K562 (cell line): Measurements from ENCODE around the gene STOX1. TPM values are rescaled to one million over a fixed set of nuclear protein-coding genes. Genes with fewer than 3 reads are reported as not detected.

ENCODE experiments used
- ATAC-seq: fragments of 200-7000 bp; cut with Tn5 transposase; 3 replicates; pipeline ENCODE4 v1.9.1; 2020; ENCODE audit warnings: moderate library complexity
- BruUV-seq: library from RNA; stranded (reverse); fragments of 400-500 nt; replicated peaks from 2 replicates; lab custom pipeline; 2021; lab: Mats Ljungman, UMichigan
- CTCF ChIA-PET: fragments of 300-600 bp; formaldehyde crosslinking; extraction: SDS; loops from one replicate; lab custom pipeline; 2021; ENCODE audit warnings: low intra/inter-chr PET ratio; lab: Yijun Ruan, JAX
- POLR2A ChIA-PET: fragments of 300-600, 350-650 bp; sonication (Branson Sonifier 250); formaldehyde crosslinking; extraction: SDS; loops from one replicate; lab custom pipeline; 2021; ENCODE audit warnings: antibody characterized with exemption, inconsistent platforms; lab: Yijun Ruan, JAX
- DNase-seq, 4 experiments: peaks; one replicate each; pipeline versions ENCODE4 v3.0.0 to v3.0.0-alpha.2; 2011 to 2018; ENCODE audit warnings: low spot score in 3 of 4, mixed read lengths in 3 of 4; ENCODE audit errors: extremely low read depth in 1 of 4
- FAIRE-seq: peaks from 2 replicates; lab custom pipeline; 2011; peaks lifted over from hg19 to GRCh38; lab: Jason Lieb, UNC
- H2AFZ ChIP-seq: 2 replicates; pipeline ENCODE4 v1.6.0; 2011; ENCODE audit warnings: low read depth, low read length, control low read depth, inconsistent platforms
- H3K27ac ChIP-seq: fragments of 200-600 bp; 3 replicates; pipeline ENCODE4 v1.8.0; 2011; ENCODE audit warnings: low read depth, mild to moderate bottlenecking, control low read depth, inconsistent platforms, low read length, moderate library complexity, mixed read lengths; ENCODE audit errors: extremely low read depth
- H3K27me3 ChIP-seq, 2 experiments: fragments of 300-600 bp in 1 of 2; 2 replicates in 1 of 2; 3 replicates in 1 of 2; pipeline versions ENCODE4 v1.6.0 to v1.8.0; 2011; ENCODE audit warnings: inconsistent platforms in 2 of 2, low read length in 2 of 2, mild to moderate bottlenecking in 1 of 2, mixed read lengths in 1 of 2, moderate library complexity in 1 of 2; ENCODE audit not compliant: control insufficient read depth in 2 of 2, insufficient read depth in 2 of 2
- H3K36me3 ChIP-seq: fragments of 300-600 bp; 3 replicates; pipeline ENCODE4 v1.8.0; 2011; ENCODE audit warnings: mild to moderate bottlenecking, low read length, inconsistent platforms; ENCODE audit not compliant: control insufficient read depth, insufficient read depth
- H3K4me1 ChIP-seq, 2 experiments: fragments of 200-600 bp in 1 of 2; replicated peaks in 1 of 2; 2 replicates in 1 of 2; 3 replicates in 1 of 2; pipeline versions ENCODE4 v1.5.1 to v1.8.0; 2011; ENCODE audit warnings: inconsistent platforms in 2 of 2, low read length in 2 of 2, mild to moderate bottlenecking in 1 of 2, mixed read lengths in 1 of 2, moderate library complexity in 1 of 2; ENCODE audit not compliant: control insufficient read depth in 2 of 2, insufficient read depth in 2 of 2
- H3K4me2 ChIP-seq: 2 replicates; pipeline ENCODE4 v1.6.1; 2011; ENCODE audit warnings: low read length, control low read depth, inconsistent platforms, mixed read lengths; ENCODE audit not compliant: insufficient read depth
- H3K4me3 ChIP-seq: fragments of 200-600 bp; sonication (generic), shearing (Covaris generic); 2 replicates; pipeline ENCODE4 v1.5.1; 2016; ENCODE audit warnings: control low read depth, inconsistent platforms
- H3K79me2 ChIP-seq: fragments of 200-600 bp; 3 replicates; pipeline ENCODE4 v1.8.0; 2011; ENCODE audit warnings: low read length, inconsistent platforms; ENCODE audit not compliant: control insufficient read depth, insufficient read depth
- H3K9ac ChIP-seq, 2 experiments: 2 replicates each; pipeline versions ENCODE4 v1.6.0 to v1.6.1; 2011; ENCODE audit warnings: low read depth in 2 of 2, low read length in 2 of 2, control low read depth in 1 of 2, inconsistent platforms in 1 of 2, mild to moderate bottlenecking in 1 of 2, mixed read lengths in 1 of 2; ENCODE audit not compliant: insufficient read depth in 1 of 2
- H3K9me1 ChIP-seq: one replicate; pipeline ENCODE4 v1.6.0; 2011; ENCODE audit warnings: inconsistent platforms, mild to moderate bottlenecking, low read length, moderate library complexity; ENCODE audit not compliant: control insufficient read depth, insufficient read depth
- H3K9me3 ChIP-seq: replicated peaks from 2 replicates; pipeline ENCODE4 v1.5.1; 2011; ENCODE audit warnings: low read depth, low read length, inconsistent platforms; ENCODE audit not compliant: control insufficient read depth, insufficient read depth
- H4K20me1 ChIP-seq: replicated peaks from 2 replicates; pipeline ENCODE4 v1.6.1; 2011; ENCODE audit warnings: low read length, inconsistent platforms, mixed read lengths; ENCODE audit not compliant: control insufficient read depth, insufficient read depth
- FOXA1 ChIP-seq: fragments of 450-650 bp; IDR thresholded peaks from 2 replicates; pipeline ENCODE4 v1.6.1; 2016; ENCODE audit warnings: mild to moderate bottlenecking, borderline replicate concordance
- FOXJ3 ChIP-seq: sonication (generic); formaldehyde crosslinking; IDR thresholded peaks from 2 replicates; pipeline ENCODE4 v1.4.0; 2020; ENCODE audit warnings: mild to moderate bottlenecking, missing genetic modification reagents
- GATAD2B ChIP-seq: fragments of 450-650 bp; IDR thresholded peaks from 2 replicates; pipeline ENCODE4 v1.6.1; 2017; ENCODE audit warnings: mild to moderate bottlenecking, borderline replicate concordance
- HDAC3 ChIP-seq: fragments of 450-650 bp; IDR thresholded peaks from 2 replicates; pipeline ENCODE4 v1.6.1; 2018; ENCODE audit warnings: borderline replicate concordance, mild to moderate bottlenecking, moderate library complexity; ENCODE audit not compliant: partially characterized antibody
- KLF13 ChIP-seq: fragments of 450-650 bp; IDR thresholded peaks from 2 replicates; pipeline ENCODE4 v1.6.1; 2016; ENCODE audit warnings: missing genetic modification characterization, low read depth, mild to moderate bottlenecking, missing compliant biosample characterization, moderate library complexity, borderline replicate concordance
- NFRKB ChIP-seq: fragments of 450-650 bp; IDR thresholded peaks from 2 replicates; pipeline ENCODE4 v1.6.1; 2016; ENCODE audit warnings: low read depth
- POU5F1 ChIP-seq: fragments of 150-350 bp; IDR thresholded peaks from 2 replicates; pipeline ENCODE4 v1.6.1; 2014; ENCODE audit warnings: borderline replicate concordance, low read length, low read depth, mild to moderate bottlenecking; ENCODE audit not compliant: partially characterized antibody
- RBM22 ChIP-seq: fragments of 200-400 bp; formaldehyde crosslinking; IDR thresholded peaks from 2 replicates; pipeline ENCODE4 v1.6.1; 2018; ENCODE audit warnings: low read length, low read depth; ENCODE audit not compliant: poor library complexity, severe bottlenecking
- SMARCA5 ChIP-seq: fragments of 450-650 bp; IDR thresholded peaks from 2 replicates; pipeline ENCODE4 v1.6.1; 2016
- TAF7 ChIP-seq: fragments of 450-650 bp; IDR thresholded peaks from 2 replicates; pipeline ENCODE4 v1.6.1; 2016; ENCODE audit warnings: missing genetic modification characterization, missing compliant biosample characterization
- TRIM24 ChIP-seq, 2 experiments: fragments of 450-650 bp; IDR thresholded peaks; 2 replicates each; pipeline ENCODE4 v1.6.1; 2016
- ZNF217 ChIP-seq: sonication (generic); formaldehyde crosslinking; IDR thresholded peaks from 2 replicates; pipeline ENCODE4 v1.8.0; 2022; ENCODE audit warnings: mild to moderate bottlenecking, missing genetic modification reagents
- ZNF232 ChIP-seq: sonication (generic); formaldehyde crosslinking; IDR thresholded peaks from 2 replicates; pipeline ENCODE4 v1.8.0; 2022; ENCODE audit warnings: mild to moderate bottlenecking, missing genetic modification reagents
- ZNF57 ChIP-seq: fragments of 450-650 bp; formaldehyde crosslinking; IDR thresholded peaks from 2 replicates; pipeline ENCODE4 v1.4.0; 2020; ENCODE audit warnings: mild to moderate bottlenecking, moderate library complexity
- WGBS: fragments of 100-300 bp; shearing (Covaris generic); methylation state at CpG from one replicate; pipeline ENCODE4 v1.1.6; 2016; ENCODE audit warnings: low coverage, mixed read lengths; ENCODE audit not compliant: insufficient coverage; ENCODE audit errors: missing lambda C conversion rate; 5-methylcytosine and 5-hydroxymethylcytosine counted together
- in situ Hi-C: fragments of 300-500 bp; cut with MboI; formaldehyde crosslinking; loops from 4 replicates; pipeline ENCODE4 v1.15.0; 2018; ENCODE audit warnings: inconsistent platforms, mixed read lengths
- intact Hi-C: fragments of 100-400 bp; cut with micrococcal nuclease; formaldehyde crosslinking; loops from 2 replicates; pipeline ENCODE4 v1.14.2; 2022
- polyA plus RNA-seq, 8 experiments: library from polyadenylated mRNA; depleted of rRNA in 4 of 8; stranded (reverse) in 5 of 8; unstranded in 3 of 8; fragments of >200 nt; fragmentation: Nextera tagmentation in 2 of 8; fragmentation: Illumina TruSeq in 1 of 8; extraction: Ambion mirVana in 2 of 8; extraction: Trizol in 1 of 8; gene quantifications; 2 replicates each; pipeline versions ENCODE4 v1.2.1 to v1.2.3, GENCODE V29; 2011 to 2014; ENCODE audit warnings: inconsistent platforms in 1 of 8, missing spikeins in 1 of 8
- total RNA-seq, 7 experiments: library from RNA; depleted of rRNA in 6 of 7; stranded (reverse); fragments of >200 nt in 6 of 7; fragmentation: Illumina TruSeq in 2 of 7; extraction: Trizol in 2 of 7; gene quantifications; 2 replicates each; pipeline versions ENCODE4 v1.2.1 to v1.2.3, GENCODE V29; 2011 to 2021; ENCODE audit warnings: low replicate concordance in 1 of 7
- TF ChIP-seq, protein P1 (sequence below): sonication (generic); formaldehyde crosslinking; IDR thresholded peaks from 2 replicates; pipeline ENCODE4 v1.9.0; 2022; ENCODE audit warnings: mild to moderate bottlenecking, missing genetic modification reagents
- TF ChIP-seq, protein P2 (sequence below): fragments of 450-650 bp; IDR thresholded peaks from 2 replicates; pipeline ENCODE4 v1.6.1; 2018; ENCODE audit not compliant: partially characterized antibody
- TF ChIP-seq, protein P3 (sequence below), 2 experiments: fragments of 450-650 bp in 1 of 2; sonication (generic) in 1 of 2; formaldehyde crosslinking in 1 of 2; IDR thresholded peaks in 1 of 2; conservative IDR thresholded peaks in 1 of 2; 2 replicates each; pipeline versions ENCODE4 v1.6.1 to v1.8.1; 2016 to 2023; ENCODE audit warnings: mild to moderate bottlenecking in 2 of 2, moderate library complexity in 2 of 2, inconsistent platforms in 1 of 2, missing genetic modification reagents in 1 of 2
- TF ChIP-seq, protein P4 (sequence below): sonication (generic); formaldehyde crosslinking; IDR thresholded peaks from 2 replicates; pipeline ENCODE4 v1.8.1; 2022; ENCODE audit warnings: missing genetic modification reagents

Gene STOX1
- total and polyA plus RNA-seq, 9 of the 15 experiments (the other 6 are each of a cell fraction or from before 2014, with no cell fraction given), result 0.09 to 0.87 (median 0.29) TPM

DNA sequence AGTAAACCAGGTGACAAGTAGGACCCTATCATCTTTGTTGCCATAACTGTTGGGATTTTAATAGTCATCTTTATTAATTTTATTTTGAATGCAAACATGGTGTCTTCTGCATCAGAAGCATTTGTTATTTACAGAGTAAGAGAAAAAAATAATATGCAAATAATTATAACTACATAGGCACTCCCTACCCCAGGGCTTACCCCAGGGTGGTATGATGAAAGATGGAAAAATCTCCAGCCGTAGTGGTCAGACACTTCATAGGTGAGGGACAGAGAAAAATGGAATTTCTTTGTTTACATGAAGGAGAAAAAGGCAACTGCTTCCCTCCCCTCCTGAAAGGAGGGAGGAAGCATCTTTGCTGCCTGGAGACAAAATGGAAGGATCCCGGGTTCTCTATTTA is 29.7 kb downstream of the STOX1 start:
- WGBS, result 0% methylated on average over 2 of the region's 2 CpGs
- H2AFZ ChIP-seq, result no peak overlapping the region
- ChIA-PET CTCF (no interaction called here), POLR2A (interaction anchor here (0.8 kb wide), 1 partner anchor 147 kb away, joined by 3 read pairs; no protein-coding TSS in a partner anchor)
- intact Hi-C loops, result no loop called here
- no peaks in the 10 kb centered on the region for H3K4me1 ChIP-seq
- H3K36me3 ChIP-seq, result no peaks in the 10 kb centered on the region
- no peak for FAIRE-seq
- H3K9me3 ChIP-seq, result peaks cover 6% of the 10 kb centered on the region
- H3K9ac ChIP-seq, result no peak overlapping the region
- no peak for DNase-seq
- H3K4me3 ChIP-seq, result no peak overlapping the region
- TF ChIP-seq ZNF57 (CRISPR knock-in tag), result no peak
- no peak for TF ChIP-seq POU5F1
- TF ChIP-seq ZNF217 (CRISPR knock-in tag), result no peak
- no peak for TF ChIP-seq HDAC3
- TF ChIP-seq, protein P1, sequence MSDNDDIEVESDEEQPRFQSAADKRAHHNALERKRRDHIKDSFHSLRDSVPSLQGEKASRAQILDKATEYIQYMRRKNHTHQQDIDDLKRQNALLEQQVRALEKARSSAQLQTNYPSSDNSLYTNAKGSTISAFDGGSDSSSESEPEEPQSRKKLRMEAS (CRISPR knock-in tag), result no peak
- no peak for TF ChIP-seq FOXA1
- no peak for TF ChIP-seq SMARCA5
- TF ChIP-seq GATAD2B, result no peak
- no peak for TF ChIP-seq TRIM24 (IDR thresholded peaks at IDR 0.05)
- TF ChIP-seq TAF7 (tag), result no peak
- no peak for TF ChIP-seq ZNF232 (CRISPR knock-in tag)
- TF ChIP-seq, protein P2, sequence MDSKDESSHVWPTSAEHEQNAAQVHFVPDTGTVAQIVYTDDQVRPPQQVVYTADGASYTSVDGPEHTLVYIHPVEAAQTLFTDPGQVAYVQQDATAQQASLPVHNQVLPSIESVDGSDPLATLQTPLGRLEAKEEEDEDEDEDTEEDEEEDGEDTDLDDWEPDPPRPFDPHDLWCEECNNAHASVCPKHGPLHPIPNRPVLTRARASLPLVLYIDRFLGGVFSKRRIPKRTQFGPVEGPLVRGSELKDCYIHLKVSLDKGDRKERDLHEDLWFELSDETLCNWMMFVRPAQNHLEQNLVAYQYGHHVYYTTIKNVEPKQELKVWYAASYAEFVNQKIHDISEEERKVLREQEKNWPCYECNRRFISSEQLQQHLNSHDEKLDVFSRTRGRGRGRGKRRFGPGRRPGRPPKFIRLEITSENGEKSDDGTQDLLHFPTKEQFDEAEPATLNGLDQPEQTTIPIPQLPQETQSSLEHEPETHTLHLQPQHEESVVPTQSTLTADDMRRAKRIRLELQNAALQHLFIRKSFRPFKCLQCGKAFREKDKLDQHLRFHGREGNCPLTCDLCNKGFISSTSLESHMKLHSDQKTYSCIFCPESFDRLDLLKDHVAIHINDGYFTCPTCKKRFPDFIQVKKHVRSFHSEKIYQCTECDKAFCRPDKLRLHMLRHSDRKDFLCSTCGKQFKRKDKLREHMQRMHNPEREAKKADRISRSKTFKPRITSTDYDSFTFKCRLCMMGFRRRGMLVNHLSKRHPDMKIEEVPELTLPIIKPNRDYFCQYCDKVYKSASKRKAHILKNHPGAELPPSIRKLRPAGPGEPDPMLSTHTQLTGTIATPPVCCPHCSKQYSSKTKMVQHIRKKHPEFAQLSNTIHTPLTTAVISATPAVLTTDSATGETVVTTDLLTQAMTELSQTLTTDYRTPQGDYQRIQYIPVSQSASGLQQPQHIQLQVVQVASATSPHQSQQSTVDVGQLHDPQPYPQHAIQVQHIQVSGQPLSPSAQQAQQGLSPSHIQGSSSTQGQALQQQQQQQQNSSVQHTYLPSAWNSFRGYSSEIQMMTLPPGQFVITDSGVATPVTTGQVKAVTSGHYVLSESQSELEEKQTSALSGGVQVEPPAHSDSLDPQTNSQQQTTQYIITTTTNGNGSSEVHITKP, result no peak
- TF ChIP-seq KLF13 (tag), result no peak
- no peak for TF ChIP-seq RBM22
- no peak for TF ChIP-seq NFRKB
- no peak for TF ChIP-seq FOXJ3 (CRISPR knock-in tag)
- TF ChIP-seq, protein P3, sequence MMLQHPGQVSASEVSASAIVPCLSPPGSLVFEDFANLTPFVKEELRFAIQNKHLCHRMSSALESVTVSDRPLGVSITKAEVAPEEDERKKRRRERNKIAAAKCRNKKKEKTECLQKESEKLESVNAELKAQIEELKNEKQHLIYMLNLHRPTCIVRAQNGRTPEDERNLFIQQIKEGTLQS (IDR thresholded peaks at IDR 0.05), result no peak
- TF ChIP-seq, protein P3 (CRISPR knock-in tag; conservative IDR thresholded peaks at IDR 0.05), result no peak
- TF ChIP-seq, protein P4, sequence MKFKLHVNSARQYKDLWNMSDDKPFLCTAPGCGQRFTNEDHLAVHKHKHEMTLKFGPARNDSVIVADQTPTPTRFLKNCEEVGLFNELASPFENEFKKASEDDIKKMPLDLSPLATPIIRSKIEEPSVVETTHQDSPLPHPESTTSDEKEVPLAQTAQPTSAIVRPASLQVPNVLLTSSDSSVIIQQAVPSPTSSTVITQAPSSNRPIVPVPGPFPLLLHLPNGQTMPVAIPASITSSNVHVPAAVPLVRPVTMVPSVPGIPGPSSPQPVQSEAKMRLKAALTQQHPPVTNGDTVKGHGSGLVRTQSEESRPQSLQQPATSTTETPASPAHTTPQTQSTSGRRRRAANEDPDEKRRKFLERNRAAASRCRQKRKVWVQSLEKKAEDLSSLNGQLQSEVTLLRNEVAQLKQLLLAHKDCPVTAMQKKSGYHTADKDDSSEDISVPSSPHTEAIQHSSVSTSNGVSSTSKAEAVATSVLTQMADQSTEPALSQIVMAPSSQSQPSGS, result no peak
- H3K27me3 ChIP-seq, result no peaks in the 10 kb centered on the region
- H3K9me1 ChIP-seq, result no peaks in the 10 kb centered on the region
- H4K20me1 ChIP-seq, result no peaks in the 10 kb centered on the region
- no peak for ATAC-seq
- H3K27ac ChIP-seq, result no peak overlapping the region
- in situ Hi-C loops, result no loop called here
- H3K4me2 ChIP-seq, result no peak overlapping the region
- no peaks in the 10 kb centered on the region for H3K79me2 ChIP-seq
- BruUV-seq, result no TSS peak
